IMR-90 (cell line): ENCODE data around the gene MAML3.

Experiments
- BHLHE40 ChIP-seq: fragments of 150-350 bp; IDR thresholded peaks from 2 replicates; pipeline ENCODE4 v1.6.1; 2016; ENCODE audit warnings: mild to moderate bottlenecking, low read depth, low read length
- CEBPB ChIP-seq: IDR thresholded peaks from 2 replicates; pipeline ENCODE4 v1.6.1; 2012; ENCODE audit warnings: low read depth, low read length, improper control_type of control experiment
- CTCF ChIP-seq: conservative IDR thresholded peaks from 2 replicates; pipeline ENCODE4 v1.5.1; 2012; ENCODE audit warnings: mild to moderate bottlenecking, low read depth, low read length, improper control_type of control experiment
- FOS ChIP-seq: fragments of 150-350 bp; IDR thresholded peaks from 2 replicates; pipeline ENCODE4 v1.6.1; 2016; ENCODE audit warnings: low read depth, low read length
- POLR2A ChIP-seq: IDR thresholded peaks from 2 replicates; pipeline ENCODE4 v1.6.1; 2012; ENCODE audit warnings: mild to moderate bottlenecking, low read depth, low read length
- RAD21 ChIP-seq: IDR thresholded peaks from 2 replicates; pipeline ENCODE4 v1.6.1; 2012; ENCODE audit warnings: low read length, improper control_type of control experiment
- RCOR1 ChIP-seq: IDR thresholded peaks from 2 replicates; pipeline ENCODE4 v1.6.1; 2012; ENCODE audit warnings: mild to moderate bottlenecking, low read length, improper control_type of control experiment; ENCODE audit not compliant: insufficient replicate concordance
- RFX5 ChIP-seq: IDR thresholded peaks from 2 replicates; pipeline ENCODE4 v1.8.0; 2012; ENCODE audit warnings: low read depth, mild to moderate bottlenecking, low read length, moderate library complexity
- SMC3 ChIP-seq: fragments of 150-350 bp; IDR thresholded peaks from 2 replicates; pipeline ENCODE4 v1.6.1; 2016; ENCODE audit warnings: low read depth, mild to moderate bottlenecking, antibody characterized with exemption, low read length, moderate library complexity
- TF ChIP-seq, protein P1 (sequence below): fragments of 150-350 bp; IDR thresholded peaks from 2 replicates; pipeline ENCODE4 v1.6.1; 2017; ENCODE audit warnings: mild to moderate bottlenecking, antibody characterized with exemption, low read length, low read depth

DNA sequence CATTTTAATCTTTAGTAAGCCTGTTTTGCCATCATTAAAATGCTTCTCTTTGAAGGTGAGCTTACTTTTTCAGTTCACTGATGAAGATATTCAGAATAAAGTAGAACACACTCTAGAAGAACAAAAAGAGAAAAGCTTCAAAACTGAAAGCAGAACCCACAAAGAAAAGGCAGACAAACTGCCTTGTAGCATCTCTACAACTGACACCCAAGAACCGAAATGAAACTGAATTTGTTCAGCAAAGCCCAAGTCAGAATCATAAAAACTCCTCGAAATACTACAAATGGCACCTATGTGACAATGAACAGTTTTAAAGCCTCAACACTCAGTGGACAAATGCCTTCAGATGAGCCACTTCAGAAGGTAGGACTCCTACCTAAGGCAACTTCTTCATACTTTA, 83.6 kb downstream of the MAML3 start:
- TF ChIP-seq, protein P1, sequence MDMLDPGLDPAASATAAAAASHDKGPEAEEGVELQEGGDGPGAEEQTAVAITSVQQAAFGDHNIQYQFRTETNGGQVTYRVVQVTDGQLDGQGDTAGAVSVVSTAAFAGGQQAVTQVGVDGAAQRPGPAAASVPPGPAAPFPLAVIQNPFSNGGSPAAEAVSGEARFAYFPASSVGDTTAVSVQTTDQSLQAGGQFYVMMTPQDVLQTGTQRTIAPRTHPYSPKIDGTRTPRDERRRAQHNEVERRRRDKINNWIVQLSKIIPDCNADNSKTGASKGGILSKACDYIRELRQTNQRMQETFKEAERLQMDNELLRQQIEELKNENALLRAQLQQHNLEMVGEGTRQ = no peak
- TF ChIP-seq POLR2A = no peak
- TF ChIP-seq CTCF = no peak
- TF ChIP-seq CEBPB = no peak
- no peak for TF ChIP-seq RFX5
- TF ChIP-seq RCOR1 = no peak
- TF ChIP-seq FOS = no peak
- no peak for TF ChIP-seq RAD21
- no peak for TF ChIP-seq BHLHE40
- no peak for TF ChIP-seq SMC3
